Renal pelvis (tissue), 4 donors: Measurements from ENCODE around the gene RASSF8. TPM values are rescaled to one million over a fixed set of nuclear protein-coding genes. Genes with fewer than 3 reads are reported as not detected.

Experiments used
- DNase-seq: peaks from one replicate; pipeline ENCODE4 v3.0.0-alpha.2; 2013
- polyA plus RNA-seq, 3 donors: library from polyadenylated mRNA; unstranded; fragments of 120-200 nt; gene quantifications; one replicate each; pipeline ENCODE4 v1.2.1, GENCODE V29; 2013; ENCODE audit not compliant: insufficient read length in 3 of 3

The RASSF8 gene
- polyA plus RNA-seq, 3 donors: 60.1 to 82.9 (median 63.5) TPM

GRCh38 chr12:25988505-25988904, 30.0 kb downstream of the RASSF8 start:
- DNase-seq: no peak

GRCh38 chr12:25990495-25990894, 32.0 kb downstream of the RASSF8 start:
- no peak for DNase-seq

GRCh38 chr12:25992026-25992782, 33.7 kb downstream of the RASSF8 start:
- no peak for DNase-seq

- DNase-seq: no peak
Measured at GRCh38 chr12:25993901-25994651, 35.6 kb downstream of the RASSF8 start.

DNA sequence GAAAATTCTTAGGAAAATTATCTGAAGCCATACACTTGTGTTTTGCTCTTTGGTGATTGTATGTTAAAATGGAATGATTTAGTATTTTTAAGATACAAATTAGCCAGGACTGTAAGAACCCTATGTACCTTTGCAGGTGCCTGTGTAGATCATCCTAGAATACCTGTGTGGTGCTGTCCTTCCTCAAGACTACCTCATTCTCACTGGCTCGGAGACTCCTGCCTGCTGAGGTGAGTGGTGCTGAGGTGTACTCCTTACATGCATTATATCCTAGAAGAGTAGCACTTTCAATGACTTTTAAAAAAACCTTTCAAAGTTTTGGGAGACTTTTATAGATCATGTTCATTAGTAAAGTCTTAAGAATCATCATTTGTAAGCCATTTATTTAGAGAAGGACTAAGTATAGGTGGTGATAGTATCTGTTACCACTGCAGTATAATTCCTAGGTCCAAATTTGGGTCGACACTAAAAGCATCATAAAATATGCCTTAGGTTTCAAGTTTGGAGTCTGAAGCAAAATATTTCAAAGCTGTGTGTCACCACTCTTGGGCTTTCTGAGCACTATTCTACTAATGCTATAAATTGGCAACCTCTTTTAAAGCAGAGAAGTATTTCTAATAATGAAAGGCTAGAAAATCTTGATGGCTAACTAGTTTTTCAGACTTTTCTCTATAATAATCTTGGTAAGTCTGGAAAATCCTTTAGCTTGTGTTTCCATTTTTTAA, 36.6 kb downstream of the RASSF8 start:
- DNase-seq: no peak

DNA sequence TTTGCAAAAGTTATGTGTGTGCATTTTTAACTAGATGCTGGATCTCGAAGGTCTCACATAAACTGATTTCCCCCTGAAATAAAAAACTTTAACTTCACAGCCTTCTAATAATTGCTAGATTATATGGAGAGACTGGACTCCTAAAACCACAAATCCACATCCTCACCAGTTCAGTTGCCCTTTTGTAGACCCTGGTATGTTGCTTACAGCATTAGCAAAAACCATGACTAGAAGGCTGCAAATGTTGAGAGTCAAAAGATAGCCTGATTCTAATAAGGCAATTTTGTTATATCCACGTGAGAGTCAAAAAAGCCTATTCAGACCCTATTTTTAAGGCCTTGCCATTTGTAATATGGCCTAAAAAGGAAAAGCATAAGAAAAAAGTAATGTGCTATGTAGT, 37.4 kb downstream of the RASSF8 start:
- DNase-seq: no peak

GRCh38 chr12:25996677-25997076, 38.2 kb downstream of the RASSF8 start:
- DNase-seq: no peak

- DNase-seq: no peak
Measured at GRCh38 chr12:25997201-25997963, 38.9 kb downstream of the RASSF8 start.

DNA sequence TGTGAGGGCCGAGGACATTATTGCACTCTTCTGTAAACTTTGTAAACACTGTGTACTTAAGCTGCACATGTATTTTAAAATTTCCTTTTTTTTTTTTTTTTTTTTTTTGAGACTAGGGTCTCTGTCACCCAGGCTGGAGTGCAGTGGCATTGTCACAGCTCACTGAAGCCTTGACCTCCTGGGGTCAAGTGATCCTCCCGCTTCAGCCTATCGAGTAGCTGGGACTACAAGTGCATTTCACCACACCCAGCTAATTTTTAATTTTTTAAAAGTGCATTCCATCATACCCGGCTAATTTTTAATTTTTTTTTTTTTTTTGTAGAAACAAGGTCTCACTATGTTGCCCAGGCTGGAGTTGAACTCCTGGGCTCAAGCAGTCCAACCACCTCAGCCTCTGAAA, 42.4 kb downstream of the RASSF8 start:
- DNase-seq: no peak

DNA sequence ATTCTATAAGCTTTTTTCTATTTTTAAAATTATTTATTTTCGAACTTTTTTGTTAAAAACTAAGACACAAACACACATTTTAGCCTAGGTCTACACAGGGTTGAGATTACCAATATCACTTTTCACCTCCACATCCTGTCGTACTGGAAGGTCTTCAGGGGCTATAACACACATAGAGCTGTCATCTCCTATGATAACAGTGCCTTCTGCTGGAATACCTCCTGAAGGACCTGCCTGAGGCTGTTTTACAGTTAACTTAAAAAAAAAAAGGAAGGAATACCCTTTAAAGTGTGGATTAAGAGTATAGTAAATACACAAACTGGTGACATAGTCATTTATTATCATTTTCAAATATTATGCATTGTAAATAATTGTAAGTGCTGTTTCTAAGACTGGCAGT, 43.0 kb downstream of the RASSF8 start:
- DNase-seq: no peak

- no peak for DNase-seq
Measured at GRCh38 chr12:26003065-26003464, 44.6 kb downstream of the RASSF8 start.

DNA sequence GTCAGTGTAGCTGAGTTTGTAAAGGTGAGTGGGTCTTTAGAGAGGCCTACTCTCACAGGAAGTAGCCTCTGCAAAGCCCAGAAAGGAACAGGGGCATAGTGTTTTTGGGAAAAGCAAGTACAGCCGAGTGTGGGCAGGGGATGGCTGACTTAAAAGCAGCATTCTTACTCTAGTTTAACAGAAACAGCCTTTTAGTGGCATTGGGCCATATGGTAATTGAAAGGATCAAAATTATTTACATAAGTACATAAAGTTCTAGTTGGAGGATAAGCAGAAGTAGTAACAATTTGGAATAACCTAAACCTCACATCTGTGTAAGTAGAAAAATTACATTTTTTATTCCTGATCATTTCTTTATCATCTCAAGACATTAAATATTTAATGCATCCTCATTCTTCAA, 49.1 kb downstream of the RASSF8 start:
- no peak for DNase-seq

DNA sequence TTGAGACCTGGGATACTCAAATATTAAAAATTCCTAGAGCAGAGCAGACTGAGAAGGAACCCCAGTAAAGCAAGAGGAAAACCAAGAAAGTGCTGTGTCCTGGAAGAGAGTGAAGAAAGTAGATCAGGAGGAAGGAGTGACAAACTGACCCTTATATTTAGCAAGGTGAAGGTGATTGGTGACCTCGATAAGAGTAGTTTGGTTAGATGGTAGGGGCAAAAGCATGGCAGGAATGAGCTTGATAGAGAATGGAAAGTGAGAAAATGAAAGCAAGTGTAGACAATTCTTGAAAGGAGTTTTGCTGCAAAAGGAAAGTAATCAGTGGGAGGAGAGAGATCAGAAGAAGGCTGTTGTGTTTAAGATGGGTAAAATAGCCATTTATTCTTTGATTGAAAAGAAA, 51.1 kb downstream of the RASSF8 start:
- no peak for DNase-seq

DNA sequence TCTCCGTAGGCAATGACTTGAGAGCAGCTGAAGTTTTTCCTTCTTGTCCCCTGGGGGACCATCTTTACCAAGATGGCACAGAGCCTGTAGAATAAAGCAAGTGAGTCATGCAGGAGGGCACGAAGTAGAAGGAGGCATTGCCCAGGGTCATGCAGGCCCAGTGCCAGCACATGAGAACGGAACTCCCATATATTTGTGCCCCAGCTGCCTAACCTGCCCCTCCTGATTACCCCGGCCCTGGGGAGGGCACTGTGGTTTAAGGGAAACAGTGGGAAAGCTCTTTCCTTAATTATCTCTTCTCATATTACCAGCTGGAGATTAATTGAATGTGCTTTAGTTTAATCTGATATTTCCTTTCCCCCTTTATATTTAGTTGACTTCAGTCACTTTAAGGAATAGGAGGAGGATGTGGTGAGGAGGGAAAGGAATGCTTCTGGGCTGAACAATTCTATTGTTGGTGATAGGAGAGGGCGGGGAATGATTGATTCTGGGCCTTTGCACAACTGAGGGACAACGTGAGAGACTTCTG, 51.9 kb downstream of the RASSF8 start:
- DNase-seq: no peak

- no peak for DNase-seq
Measured at GRCh38 chr12:26011099-26011498, 52.6 kb downstream of the RASSF8 start.

GRCh38 chr12:26014085-26014484, 55.6 kb downstream of the RASSF8 start:
- DNase-seq: no peak

GRCh38 chr12:26016516-26016915, 58.0 kb downstream of the RASSF8 start:
- DNase-seq: no peak

- DNase-seq: peak; percentile 26
Measured at GRCh38 chr12:26017484-26018211, 59.2 kb downstream of the RASSF8 start.

DNA sequence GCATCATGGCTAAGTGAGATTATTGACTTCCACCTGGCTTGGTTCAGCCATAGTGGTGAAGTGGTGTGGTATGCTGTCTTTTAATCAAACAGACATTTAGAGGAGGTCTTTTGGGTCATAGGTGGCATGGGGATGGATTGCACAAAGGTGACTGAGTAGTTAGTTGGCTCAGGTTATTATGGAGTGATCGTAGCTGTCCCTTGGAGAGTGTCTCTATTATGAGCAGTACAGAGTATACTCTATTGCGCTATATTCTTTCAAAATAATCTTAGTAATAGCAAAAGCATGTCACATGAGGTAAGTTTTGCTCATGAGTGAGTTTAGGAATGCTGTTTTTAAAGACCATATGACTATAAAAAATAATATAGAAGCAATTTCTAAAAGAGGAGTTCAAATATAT, 60.4 kb downstream of the RASSF8 start:
- no peak for DNase-seq

DNA sequence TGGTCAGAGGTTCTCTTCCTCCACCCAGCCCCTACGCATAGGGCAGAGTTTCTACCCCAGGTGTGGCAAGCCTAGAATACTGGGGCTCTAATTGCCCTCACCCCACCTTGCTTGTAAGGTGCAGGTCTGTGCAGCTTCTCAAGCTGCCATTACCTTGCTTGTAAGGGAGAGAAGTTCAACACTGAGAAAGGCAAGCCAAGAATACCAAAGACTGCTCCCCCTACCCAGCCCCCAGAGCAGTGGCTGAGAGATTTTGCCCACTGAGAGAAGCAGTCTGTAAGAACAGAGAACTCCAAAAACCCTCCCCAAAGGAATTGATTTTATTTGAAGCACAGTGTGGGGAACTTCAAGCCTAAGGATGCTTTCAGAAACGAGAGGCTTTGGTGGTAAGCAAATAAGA, 63.1 kb downstream of the RASSF8 start:
- DNase-seq: no peak

DNA sequence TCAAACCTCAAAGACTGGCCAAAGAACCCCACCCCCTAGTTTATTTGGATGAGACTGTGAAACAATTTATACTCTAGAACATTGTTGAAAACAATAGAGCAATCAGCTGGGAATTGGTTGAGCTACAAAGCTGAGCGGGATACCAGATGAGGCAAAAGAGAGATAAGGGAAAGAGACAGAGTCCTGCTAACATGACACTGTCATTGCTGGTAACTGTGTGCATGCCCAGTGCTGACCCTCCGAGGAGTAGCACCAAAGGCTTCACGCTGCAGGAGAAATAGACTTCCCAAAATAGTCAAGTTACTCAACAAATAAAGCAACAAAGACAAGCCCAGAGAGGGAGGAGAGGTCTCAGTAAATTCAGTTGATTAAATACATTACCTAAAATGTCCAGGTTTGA, 63.6 kb downstream of the RASSF8 start:
- no peak for DNase-seq
